ENCODE measurements around the gene CCDC197. TPM values are rescaled to one million over a fixed set of nuclear protein-coding genes. Genes with fewer than 3 reads are reported as not detected.

Gene CCDC197
- total and polyA plus RNA-seq, 7 experiments from 2014 or later, result not detected

- peak overlapping the region in 2 of 9 donors; percentile 5 to 21 for H3K27ac Mint-ChIP-seq
- ChIA-PET CTCF (interaction anchor here (0.6 to 1.0 kb wide), 2 partner anchors 36 to 71 kb away, joined by 3 read pairs; no protein-coding TSS in a partner anchor), POLR2A (interaction anchor here (0.7 to 1.7 kb wide), 3 partner anchors 10 to 52 kb away, joined by 3 to 4 read pairs (median 4); no protein-coding TSS in a partner anchor)
- H3K27me3 Mint-ChIP-seq, result peaks cover 0 to 4% (median 2%) of the 10 kb centered on the region in 5 donors
- intact Hi-C loops (cut with micrococcal nuclease), result no loop called here
- no peak for ATAC-seq
- H3K9me3 Mint-ChIP-seq, result no peaks in the 10 kb centered on the region
- H3K4me1 Mint-ChIP-seq, result peaks cover 13 to 57% (median 36%) of the 10 kb centered on the region in 7 donors
- peaks cover 15 to 17% of the 10 kb centered on the region in 2 donors for H3K4me1 ChIP-seq (ENCODE audit: control insufficient read depth in 2 of 2, insufficient read depth in 2 of 2, low read length in 2 of 2)
- DNase-seq, result no peak
- H3K4me3 Mint-ChIP-seq, result peak overlapping the region in 3 of 10 donors; percentile 16 to 76 (median 25)
- H3K36me3 ChIP-seq (ENCODE audit: control insufficient read depth in 2 of 3, insufficient read depth in 3 of 3, low read length in 3 of 3), result no peaks in the 10 kb centered on the region
- H3K27ac ChIP-seq (ENCODE audit: low read depth, low read length), result no peak overlapping the region
- peaks cover 0 to 2% (median 0%) of the 10 kb centered on the region in 5 donors for H3K36me3 Mint-ChIP-seq
- no peaks in the 10 kb centered on the region for H3K27me3 ChIP-seq (ENCODE audit: control insufficient read depth in 2 of 2, insufficient read depth in 2 of 2, low read length in 2 of 2)
- H3K4me3 ChIP-seq (ENCODE audit: low read length), result no peak overlapping the region
- H3K9me3 ChIP-seq (ENCODE audit: control insufficient read depth in 2 of 3, low read length in 3 of 3), result no peaks in the 10 kb centered on the region
Measured at GRCh38 chr14:94010625-94011024, 13.5 kb downstream of the CCDC197 start.

DNA sequence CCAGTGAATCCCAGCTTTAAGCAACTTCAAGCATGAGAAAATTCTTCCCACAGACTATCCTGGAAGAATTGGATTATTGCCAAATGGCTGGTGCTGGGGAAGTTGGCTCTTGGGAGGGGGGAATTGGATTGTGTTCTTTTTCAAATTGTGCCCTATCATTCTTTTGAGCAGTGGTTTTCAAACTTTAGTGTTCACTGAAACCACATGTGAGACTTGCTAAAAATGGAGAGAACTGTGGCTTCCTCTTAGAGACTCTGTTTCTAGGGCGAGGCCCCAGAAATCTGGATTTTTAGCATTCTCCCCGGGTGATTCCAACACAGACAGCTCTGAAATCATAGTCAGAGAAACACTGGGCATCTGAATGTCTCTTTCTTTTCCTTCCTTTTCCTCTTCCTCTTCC, 14.7 kb downstream of the CCDC197 start:
- intact Hi-C loops (cut with micrococcal nuclease), result loop anchor here in 1 of 2 donors (2.0 kb wide), 1 partner anchor 15 kb away; the partner anchor contains the start of gene OTUB2
- no peak overlapping the region for H3K27ac ChIP-seq (ENCODE audit: low read depth, low read length)
- ChIA-PET POLR2A (interaction anchor here (0.9 to 1.7 kb wide), 3 partner anchors 9 to 52 kb away, joined by 3 to 4 read pairs (median 4); no protein-coding TSS in a partner anchor), CTCF (interaction anchor here (0.7 to 1.0 kb wide), 2 partner anchors 14 to 30 kb away, joined by 3 to 4 read pairs; partner anchors contain the start of gene CCDC197)
- no peaks in the 10 kb centered on the region for H3K9me3 ChIP-seq (ENCODE audit: control insufficient read depth in 2 of 3, low read length in 3 of 3)
- H3K4me1 ChIP-seq (ENCODE audit: control insufficient read depth in 2 of 2, insufficient read depth in 2 of 2, low read length in 2 of 2), result peaks cover 15 to 17% of the 10 kb centered on the region in 2 donors
- Mint-ChIP-seq H3K27ac (peak overlapping the region in 6 of 9 donors; percentile 10 to 83 (median 44)), H3K4me3 (peak overlapping the region; percentile 7 to 81 (median 54)), H3K36me3 (peaks cover 0 to 2% (median 0%) of the 10 kb centered on the region in 5 donors), H3K9me3 (no peaks in the 10 kb centered on the region), H3K4me1 (peaks cover 13 to 57% (median 36%) of the 10 kb centered on the region in 7 donors), H3K27me3 (peaks cover 0 to 4% (median 0%) of the 10 kb centered on the region in 5 donors)
- ATAC-seq (peak; percentile 81), DNase-seq (peak in 7 of 9 donors; percentile 30 to 57 (median 49))
- H3K4me3 ChIP-seq (ENCODE audit: low read length), result no peak overlapping the region
- no peaks in the 10 kb centered on the region for H3K36me3 ChIP-seq (ENCODE audit: control insufficient read depth in 2 of 3, insufficient read depth in 3 of 3, low read length in 3 of 3)
- no peaks in the 10 kb centered on the region for H3K27me3 ChIP-seq (ENCODE audit: control insufficient read depth in 2 of 2, insufficient read depth in 2 of 2, low read length in 2 of 2)

- no peak overlapping the region for H3K27ac ChIP-seq (ENCODE audit: low read depth, low read length)
- Mint-ChIP-seq H3K9me3 (peaks cover 0 to 3% (median 0%) of the 10 kb centered on the region in 11 donors), H3K27ac (peak overlapping the region in 1 of 9 donors; percentile 32), H3K4me3 (no peak overlapping the region), H3K4me1 (peaks cover 13 to 41% (median 31%) of the 10 kb centered on the region in 7 donors), H3K27me3 (peaks cover 0 to 6% (median 0%) of the 10 kb centered on the region in 5 donors), H3K36me3 (peaks cover 0 to 2% (median 0%) of the 10 kb centered on the region in 5 donors)
- H3K4me1 ChIP-seq (ENCODE audit: control insufficient read depth in 2 of 2, insufficient read depth in 2 of 2, low read length in 2 of 2), result peaks cover 11 to 15% of the 10 kb centered on the region in 2 donors
- ChIA-PET POLR2A (no interaction called here), CTCF (interaction anchor here (0.7 kb wide), 2 partner anchors 10 to 784 kb away, joined by 3 read pairs; no protein-coding TSS in a partner anchor)
- DNase-seq (no peak), ATAC-seq (no peak)
- H3K36me3 ChIP-seq (ENCODE audit: control insufficient read depth in 2 of 3, insufficient read depth in 3 of 3, low read length in 3 of 3), result no peaks in the 10 kb centered on the region
- intact Hi-C loops (cut with micrococcal nuclease), result no loop called here
- H3K4me3 ChIP-seq (ENCODE audit: low read length), result no peak overlapping the region
- no peaks in the 10 kb centered on the region for H3K9me3 ChIP-seq (ENCODE audit: control insufficient read depth in 2 of 3, low read length in 3 of 3)
- no peaks in the 10 kb centered on the region for H3K27me3 ChIP-seq (ENCODE audit: control insufficient read depth in 2 of 2, insufficient read depth in 2 of 2, low read length in 2 of 2)
Measured at GRCh38 chr14:94014382-94014781, 17.3 kb downstream of the CCDC197 start.

GRCh38 chr14:94015223-94015622, 18.1 kb downstream of the CCDC197 start:
- DNase-seq (no peak), ATAC-seq (no peak)
- H3K36me3 Mint-ChIP-seq, result no peaks in the 10 kb centered on the region
- peaks cover 13 to 32% (median 27%) of the 10 kb centered on the region in 7 donors for H3K4me1 Mint-ChIP-seq
- Histone ChIP-seq H3K27me3 (ENCODE audit: control insufficient read depth in 2 of 2, insufficient read depth in 2 of 2, low read length in 2 of 2) (no peaks in the 10 kb centered on the region), H3K9me3 (ENCODE audit: control insufficient read depth in 2 of 3, low read length in 3 of 3) (no peaks in the 10 kb centered on the region), H3K36me3 (ENCODE audit: control insufficient read depth in 2 of 3, insufficient read depth in 3 of 3, low read length in 3 of 3) (no peaks in the 10 kb centered on the region), H3K4me1 (ENCODE audit: control insufficient read depth in 2 of 2, insufficient read depth in 2 of 2, low read length in 2 of 2) (peaks cover 11 to 15% of the 10 kb centered on the region in 2 donors), H3K27ac (ENCODE audit: low read depth, low read length) (no peak overlapping the region), H3K4me3 (ENCODE audit: low read length) (no peak overlapping the region)
- H3K4me3 Mint-ChIP-seq, result no peak overlapping the region
- intact Hi-C loops (cut with micrococcal nuclease), result no loop called here
- ChIA-PET POLR2A (no interaction called here), CTCF (interaction anchor here (0.6 kb wide), 1 partner anchor 471 kb away, joined by 4 read pairs; no protein-coding TSS in a partner anchor)
- H3K27me3 Mint-ChIP-seq, result peaks cover 0 to 6% (median 0%) of the 10 kb centered on the region in 5 donors
- H3K27ac Mint-ChIP-seq, result no peak overlapping the region
- H3K9me3 Mint-ChIP-seq, result peaks cover 0 to 3% (median 0%) of the 10 kb centered on the region in 11 donors

DNA sequence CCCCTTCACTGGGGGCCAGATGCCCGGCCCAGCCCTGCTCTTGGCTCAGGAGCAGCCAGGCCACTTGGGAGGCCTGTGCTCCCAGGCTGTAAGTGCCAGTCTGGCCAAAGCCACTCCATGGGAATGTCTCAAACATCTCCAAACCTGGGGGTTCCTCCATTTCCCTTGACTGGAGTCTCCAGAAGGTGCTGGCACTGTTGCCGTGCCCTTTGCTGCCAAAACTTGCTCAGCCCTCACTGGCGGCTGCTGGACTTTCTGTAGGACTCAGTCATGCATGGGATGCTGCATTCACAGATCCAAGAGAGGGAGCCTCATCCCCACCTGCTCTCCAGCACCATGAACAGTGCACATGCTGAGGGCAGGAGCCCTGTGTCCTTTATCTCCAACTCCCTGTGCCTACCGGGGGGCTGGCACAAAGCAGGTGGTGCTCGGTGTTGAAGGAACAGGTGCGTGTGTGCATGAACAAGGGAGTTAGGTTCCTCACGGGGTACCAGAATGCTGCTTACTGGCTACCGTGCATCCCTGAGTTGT, 19.4 kb downstream of the CCDC197 start:
- Mint-ChIP-seq H3K36me3 (no peaks in the 10 kb centered on the region), H3K9me3 (peaks cover 0 to 3% (median 0%) of the 10 kb centered on the region in 11 donors), H3K27me3 (peaks cover 0 to 10% (median 0%) of the 10 kb centered on the region in 5 donors), H3K27ac (no peak overlapping the region), H3K4me1 (peaks cover 8 to 28% (median 15%) of the 10 kb centered on the region in 7 donors), H3K4me3 (no peak overlapping the region)
- no peak for ATAC-seq
- DNase-seq, result no peak
- no peaks in the 10 kb centered on the region for H3K9me3 ChIP-seq (ENCODE audit: control insufficient read depth in 2 of 3, low read length in 3 of 3)
- H3K27me3 ChIP-seq (ENCODE audit: control insufficient read depth in 2 of 2, insufficient read depth in 2 of 2, low read length in 2 of 2), result no peaks in the 10 kb centered on the region
- ChIA-PET CTCF (no interaction called here), POLR2A (no interaction called here)
- intact Hi-C loops (cut with micrococcal nuclease), result no loop called here
- H3K27ac ChIP-seq (ENCODE audit: low read depth, low read length), result no peak overlapping the region
- no peaks in the 10 kb centered on the region for H3K36me3 ChIP-seq (ENCODE audit: control insufficient read depth in 2 of 3, insufficient read depth in 3 of 3, low read length in 3 of 3)
- no peak overlapping the region for H3K4me3 ChIP-seq (ENCODE audit: low read length)
- H3K4me1 ChIP-seq (ENCODE audit: control insufficient read depth in 2 of 2, insufficient read depth in 2 of 2, low read length in 2 of 2), result peaks cover 3 to 10% of the 10 kb centered on the region in 2 donors

GRCh38 chr14:94018308-94018707, 21.2 kb downstream of the CCDC197 start:
- POLR2A ChIA-PET, result interaction anchor here (1.4 kb wide), 1 partner anchor 8 kb away, joined by 4 read pairs; the partner anchor contains the start of gene OTUB2
- CTCF ChIA-PET, result interaction anchor here (0.6 to 1.1 kb wide), 3 partner anchors 32 to 82 kb away, joined by 3 to 4 read pairs (median 3); no protein-coding TSS in a partner anchor
- intact Hi-C loops (cut with micrococcal nuclease), result no loop called here
- peaks cover 0 to 10% (median 0%) of the 10 kb centered on the region in 5 donors for H3K27me3 Mint-ChIP-seq
- no peak for ATAC-seq
- Histone ChIP-seq H3K4me3 (ENCODE audit: low read length) (no peak overlapping the region), H3K9me3 (ENCODE audit: control insufficient read depth in 2 of 3, low read length in 3 of 3) (no peaks in the 10 kb centered on the region), H3K27me3 (ENCODE audit: control insufficient read depth in 2 of 2, insufficient read depth in 2 of 2, low read length in 2 of 2) (no peaks in the 10 kb centered on the region), H3K36me3 (ENCODE audit: control insufficient read depth in 2 of 3, insufficient read depth in 3 of 3, low read length in 3 of 3) (no peaks in the 10 kb centered on the region), H3K4me1 (ENCODE audit: control insufficient read depth in 2 of 2, insufficient read depth in 2 of 2, low read length in 2 of 2) (no peaks in the 10 kb centered on the region), H3K27ac (ENCODE audit: low read depth, low read length) (no peak overlapping the region)
- H3K36me3 Mint-ChIP-seq, result no peaks in the 10 kb centered on the region
- peaks cover 0 to 35% (median 8%) of the 10 kb centered on the region in 7 donors for H3K4me1 Mint-ChIP-seq
- H3K27ac Mint-ChIP-seq, result no peak overlapping the region
- no peak overlapping the region for H3K4me3 Mint-ChIP-seq
- peaks cover 0 to 3% (median 0%) of the 10 kb centered on the region in 11 donors for H3K9me3 Mint-ChIP-seq
- DNase-seq, result no peak
